Activated naive CD4-positive, alpha-beta T cell treated with anti-CD3 and anti-CD28 coated beads for 36 hours (primary cell): ENCODE results near the gene PEX12. TPM values are rescaled to one million over a fixed set of nuclear protein-coding genes. Genes with fewer than 3 reads are reported as not detected.
"Not testable (repeated sequence)": the region's sequence is repeated elsewhere in the genome, so short reads cannot be mapped to it uniquely, and the experiment has no call there.

Experiments used
- CTCF ChIA-PET: fragments of 350-600 bp; sonication (Branson Sonifier 250); formaldehyde crosslinking; loops from one replicate; lab custom pipeline; 2021; ENCODE audit warnings: antibody characterized with exemption; lab: Charles Lee
- DNase-seq: peaks from one replicate; pipeline ENCODE4 v3.0.0-alpha.2; 2020
- H3K27ac Mint-ChIP-seq: one replicate; pipeline ENCODE4 v1.8.0; 2021; ENCODE audit warnings: mild to moderate bottlenecking, mixed read lengths
- H3K27me3 Mint-ChIP-seq: one replicate; pipeline ENCODE4 v1.8.0; 2021; ENCODE audit warnings: low read depth, mixed read lengths
- H3K36me3 Mint-ChIP-seq: one replicate; pipeline ENCODE4 v1.8.0; 2021; ENCODE audit warnings: low read depth, mixed read lengths
- H3K4me1 Mint-ChIP-seq: one replicate; pipeline ENCODE4 v1.8.0; 2021; ENCODE audit warnings: low read depth, mixed read lengths
- H3K4me3 Mint-ChIP-seq: one replicate; pipeline ENCODE4 v1.8.0; 2021; ENCODE audit warnings: mild to moderate bottlenecking, moderate library complexity, mixed read lengths
- H3K9me3 Mint-ChIP-seq: one replicate; pipeline ENCODE4 v1.8.0; 2021; ENCODE audit warnings: mixed read lengths
- intact Hi-C: fragments of 100-400 bp; cut with micrococcal nuclease; formaldehyde crosslinking; loops from one replicate; pipeline ENCODE4 v1.15.1; 2023
- total RNA-seq, 2 experiments: library from RNA; stranded (reverse); gene quantifications; one replicate each; pipeline ENCODE4 v1.2.3, GENCODE V29; 2021

Gene PEX12
- total RNA-seq, 2 experiments from 2014 or later, result 6.2 to 6.5 TPM

GRCh38 chr17:35531160-35531559, 47.2 kb downstream of the PEX12 start:
- intact Hi-C loops, result loop anchor here (2.0 to 10.0 kb wide), 3 partner anchors 18 to 536 kb away; no protein-coding TSS in a partner anchor
- peaks cover 72% of the 10 kb centered on the region for H3K4me1 Mint-ChIP-seq
- CTCF ChIA-PET, result interaction anchor here (0.7 to 1.8 kb wide), 2 partner anchors 9 to 218 kb away, joined by 4 to 11 read pairs; no protein-coding TSS in a partner anchor
- H3K4me3 Mint-ChIP-seq, result no peak overlapping the region
- no peak for DNase-seq
- H3K27ac Mint-ChIP-seq, result no peak overlapping the region
- H3K9me3 Mint-ChIP-seq, result peaks cover 10% of the 10 kb centered on the region
- H3K36me3 Mint-ChIP-seq, result peaks cover 39% of the 10 kb centered on the region
- no peaks in the 10 kb centered on the region for H3K27me3 Mint-ChIP-seq

- Mint-ChIP-seq H3K4me1 (peaks cover 78% of the 10 kb centered on the region), H3K4me3 (no peak overlapping the region), H3K9me3 (peaks cover 10% of the 10 kb centered on the region), H3K27me3 (no peaks in the 10 kb centered on the region), H3K36me3 (peaks cover 30% of the 10 kb centered on the region), H3K27ac (no peak overlapping the region)
- no peak for DNase-seq
- intact Hi-C loops, result loop anchor here (2.0 to 10.0 kb wide), 3 partner anchors 17 to 535 kb away; no protein-coding TSS in a partner anchor
- CTCF ChIA-PET, result interaction anchor here (0.6 kb wide), 1 partner anchor 217 kb away, joined by 3 read pairs; no protein-coding TSS in a partner anchor
Observed at GRCh38 chr17:35529866-35530265, 48.5 kb downstream of the PEX12 start.

DNA sequence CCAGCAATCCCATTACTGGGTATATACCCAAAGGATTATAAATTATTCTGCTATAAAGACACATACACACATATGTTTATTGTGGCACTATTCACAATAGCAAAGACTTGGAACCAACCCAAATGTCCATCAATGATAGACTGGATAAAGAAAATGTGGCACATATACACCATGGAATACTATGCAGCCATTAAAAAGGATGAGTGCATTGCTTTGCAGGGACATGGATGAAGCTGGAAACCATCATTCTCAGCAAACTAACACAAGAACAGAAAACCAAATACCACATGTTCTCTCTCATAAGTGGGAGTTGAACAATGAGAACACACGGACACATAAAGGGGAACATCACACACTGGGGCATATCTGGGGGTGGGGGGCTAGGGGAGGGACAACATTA, 49.0 kb downstream of the PEX12 start:
- DNase-seq, H3K27ac Mint-ChIP-seq, intact Hi-C loops, H3K4me3 Mint-ChIP-seq, H3K27me3 Mint-ChIP-seq: not testable (repeated sequence)
- Mint-ChIP-seq H3K4me1 (peaks cover 77% of the 10 kb centered on the region), H3K36me3 (peaks cover 25% of the 10 kb centered on the region), H3K9me3 (peaks cover 10% of the 10 kb centered on the region)
- CTCF ChIA-PET, result interaction anchor here (0.6 kb wide), 1 partner anchor 217 kb away, joined by 3 read pairs; no protein-coding TSS in a partner anchor

Other genes starting within 250 kb of the PEX12 start
- 10 to 100 TPM; 46.4 to 49.6 TPM for gene SLFN11, start 204.9 kb downstream of the PEX12 start, total RNA-seq
- 1 to 10 TPM; 5.3 to 5.6 TPM for gene SLFN12, start 146.1 kb downstream of the PEX12 start, total RNA-seq
- gene SLFN13, start 129.8 kb downstream of the PEX12 start, total RNA-seq, result 10 to 100 TPM; 28.6 to 30.1 TPM
- gene SLFN12L, start 40.9 kb downstream of the PEX12 start, total RNA-seq, result 10 to 100 TPM; 23.5 to 25.2 TPM
- gene SLFN14, start 17.8 kb downstream of the PEX12 start, total RNA-seq, result not detected
- gene AP2B1, start 8.8 kb upstream of the PEX12 start, total RNA-seq, result 100 to 1,000 TPM; 158 to 172 TPM
- 1 to 10 TPM in 1 of 2 experiments, under 1 TPM in 1; 0.96 to 1.1 TPM for gene RASL10B, start 153.1 kb upstream of the PEX12 start, total RNA-seq
- gene GAS2L2, start 174.7 kb upstream of the PEX12 start, total RNA-seq, result under 1 TPM in 1 of 2 experiments, not detected in 1; 0.07 TPM
- not detected for gene C17orf50, start 182.3 kb upstream of the PEX12 start, total RNA-seq
- under 1 TPM; 0.19 to 0.35 TPM for gene MMP28, start 217.1 kb upstream of the PEX12 start, total RNA-seq
- 100 to 1,000 TPM; 252 to 256 TPM for gene TAF15, start 230.9 kb upstream of the PEX12 start, total RNA-seq